GM23248 (cell line): ENCODE measurements around the gene DDRGK1. TPM values are rescaled to one million over a fixed set of nuclear protein-coding genes. Genes with fewer than 3 reads are reported as not detected.
"Not testable (repeated sequence)": the region's sequence is repeated elsewhere in the genome, so short reads cannot be mapped to it uniquely, and the experiment has no call there.

Experiments
- DNase-seq: peaks from one replicate; pipeline ENCODE4 v3.0.0-alpha.2; 2015
- H2AFZ ChIP-seq: fragments of 200-600 bp; sonication (generic); 2 replicates; pipeline ENCODE4 v1.6.1; 2016; ENCODE audit warnings: antibody characterized with exemption
- H3F3A ChIP-seq: fragments of 200-600 bp; sonication (generic); 2 replicates; pipeline ENCODE4 v1.6.1; 2016; ENCODE audit warnings: mild to moderate bottlenecking, antibody characterized with exemption, mixed run types; ENCODE audit not compliant: insufficient read depth
- H3K27ac ChIP-seq: fragments of 200-600 bp; sonication (generic); 2 replicates; pipeline ENCODE4 v1.5.1; 2016; ENCODE audit warnings: mild to moderate bottlenecking
- H3K27me3 ChIP-seq: fragments of 200-600 bp; sonication (generic); replicated peaks from 2 replicates; pipeline ENCODE4 v1.6.1; 2016; ENCODE audit warnings: mild to moderate bottlenecking; ENCODE audit not compliant: insufficient read depth
- H3K36me3 ChIP-seq: fragments of 200-600 bp; sonication (generic); 2 replicates; pipeline ENCODE4 v1.6.1; 2016; ENCODE audit warnings: low read depth, mild to moderate bottlenecking
- H3K4me1 ChIP-seq: fragments of 200-600 bp; sonication (generic); 2 replicates; pipeline ENCODE4 v1.6.1; 2016; ENCODE audit warnings: mild to moderate bottlenecking; ENCODE audit not compliant: insufficient read depth
- H3K4me2 ChIP-seq: fragments of 200-600 bp; sonication (generic); one replicate; pipeline ENCODE4 v1.6.1; 2016; ENCODE audit warnings: mild to moderate bottlenecking; ENCODE audit not compliant: unreplicated experiment
- H3K4me3 ChIP-seq: fragments of 200-600 bp; sonication (generic); 2 replicates; pipeline ENCODE4 v1.5.1; 2016; ENCODE audit warnings: mild to moderate bottlenecking
- H3K79me2 ChIP-seq: fragments of 200-600 bp; sonication (generic); 2 replicates; pipeline ENCODE4 v1.6.1; 2016; ENCODE audit warnings: mild to moderate bottlenecking; ENCODE audit not compliant: insufficient read depth
- H3K9ac ChIP-seq: fragments of 200-600 bp; sonication (generic); 2 replicates; pipeline ENCODE4 v1.6.1; 2016; ENCODE audit warnings: mild to moderate bottlenecking
- H3K9me2 ChIP-seq: fragments of 200-600 bp; sonication (generic); 2 replicates; pipeline ENCODE4 v1.6.1; 2016; ENCODE audit warnings: mixed run types, mild to moderate bottlenecking, moderate library complexity; ENCODE audit not compliant: insufficient read depth
- H3K9me3 ChIP-seq: fragments of 200-600 bp; sonication (generic); one replicate; pipeline ENCODE4 v1.6.1; 2017; ENCODE audit warnings: low read depth
- H4K20me1 ChIP-seq: fragments of 200-600 bp; sonication (generic); 2 replicates; pipeline ENCODE4 v1.6.0; 2016; ENCODE audit not compliant: insufficient read depth
- EZH2 ChIP-seq: fragments of 200-600 bp; sonication (generic); IDR thresholded peaks from 2 replicates; pipeline ENCODE4 v1.6.1; 2018; ENCODE audit warnings: antibody characterized with exemption, mild to moderate bottlenecking; ENCODE audit not compliant: insufficient read depth, poor library complexity, severe bottlenecking
- EZH2phosphoT487 ChIP-seq: fragments of 200-600 bp; sonication (generic); IDR thresholded peaks from 2 replicates; pipeline ENCODE4 v1.6.1; 2018; ENCODE audit warnings: antibody characterized with exemption, moderate library complexity, mild to moderate bottlenecking, low read depth; ENCODE audit not compliant: insufficient read depth
- WGBS, 2 experiments: methylation state at CpG; one replicate each; pipeline ENCODE4 v1.1.6; 2015 to 2017; ENCODE audit warnings: low lambda C conversion rate in 2 of 2, low coverage in 1 of 2; ENCODE audit errors: missing lambda C conversion rate in 2 of 2; 5-methylcytosine and 5-hydroxymethylcytosine counted together
- in situ Hi-C: fragments of 300-500 bp; cut with MboI; formaldehyde crosslinking; loops from 2 replicates; pipeline ENCODE4 v1.15.0; 2020
- polyA plus RNA-seq: library from polyadenylated mRNA; unstranded; fragments of >200 nt; fragmentation: Nextera tagmentation; extraction: Ambion mirVana; gene quantifications from 2 replicates; pipeline ENCODE4 v1.2.1, GENCODE V29; 2016
- total RNA-seq: library from RNA; depleted of rRNA; stranded (reverse); fragments of >200 nt; shearing (Covaris generic); gene quantifications from 2 replicates; pipeline ENCODE4 v1.2.3, GENCODE V29; 2014

The DDRGK1 gene
- total and polyA plus RNA-seq, 2 experiments from 2014 or later: 50.8 to 55.9 TPM

DNA sequence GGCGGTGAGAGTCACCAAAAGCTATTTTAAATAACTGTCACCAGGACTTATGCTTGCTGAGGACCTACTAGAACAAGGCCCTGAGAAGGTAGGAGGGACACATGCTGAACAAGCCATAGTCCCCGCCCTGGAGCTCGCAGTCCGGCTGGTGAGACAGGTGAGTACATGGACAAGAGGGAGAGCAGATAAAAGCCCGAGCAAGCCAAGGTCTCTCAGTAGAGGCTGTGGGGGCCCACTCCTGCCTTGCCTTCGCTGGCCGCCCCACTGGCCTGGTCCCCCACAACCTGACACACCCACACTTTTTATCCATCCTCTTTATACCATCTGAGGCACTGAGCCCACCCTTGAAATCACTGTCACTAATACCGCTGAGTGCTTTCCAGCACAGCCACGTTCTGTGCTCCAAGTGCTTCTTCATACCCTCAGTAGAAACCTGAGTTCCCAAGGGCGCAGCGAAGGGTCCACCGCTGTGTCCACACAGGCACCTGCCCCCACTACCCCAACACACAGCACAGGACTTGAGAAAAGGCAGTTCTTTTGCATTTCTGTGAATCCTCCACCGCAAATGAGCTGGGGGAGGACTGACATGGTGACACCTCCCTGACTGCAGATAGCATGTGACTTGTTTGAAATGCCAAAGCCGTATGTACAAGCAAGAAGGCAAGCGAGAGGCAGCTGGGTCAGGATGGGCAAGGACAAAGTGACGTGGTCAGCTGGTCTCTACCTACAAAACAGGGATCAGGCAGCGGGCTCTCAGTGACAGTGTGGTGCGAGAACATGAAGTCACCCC lies 12.1 kb downstream of the DDRGK1 start:
- Histone ChIP-seq H3K4me1 (no peaks in the 10 kb centered on the region), H3K4me2 (no peak overlapping the region), H2AFZ (no peak overlapping the region), H3K27me3 (no peaks in the 10 kb centered on the region), H3K9me3 (no peaks in the 10 kb centered on the region), H3F3A (no peaks in the 10 kb centered on the region), H3K27ac (no peak overlapping the region), H3K36me3 (peaks cover 7% of the 10 kb centered on the region; the same call in 1 of the 2 replicates), H3K9me2 (no peaks in the 10 kb centered on the region), H4K20me1 (no peaks in the 10 kb centered on the region), H3K9ac (no peak overlapping the region), H3K79me2 (no peaks in the 10 kb centered on the region), H3K4me3 (no peak overlapping the region)
- TF ChIP-seq EZH2 (no peak), EZH2phosphoT487 (no peak)
- whole genome bisulfite sequencing, 2 experiments: 93 to 95% methylated on average over 18 of the region's 18 CpGs
- in situ Hi-C loops: no loop called here
- no peak for DNase-seq

DNA sequence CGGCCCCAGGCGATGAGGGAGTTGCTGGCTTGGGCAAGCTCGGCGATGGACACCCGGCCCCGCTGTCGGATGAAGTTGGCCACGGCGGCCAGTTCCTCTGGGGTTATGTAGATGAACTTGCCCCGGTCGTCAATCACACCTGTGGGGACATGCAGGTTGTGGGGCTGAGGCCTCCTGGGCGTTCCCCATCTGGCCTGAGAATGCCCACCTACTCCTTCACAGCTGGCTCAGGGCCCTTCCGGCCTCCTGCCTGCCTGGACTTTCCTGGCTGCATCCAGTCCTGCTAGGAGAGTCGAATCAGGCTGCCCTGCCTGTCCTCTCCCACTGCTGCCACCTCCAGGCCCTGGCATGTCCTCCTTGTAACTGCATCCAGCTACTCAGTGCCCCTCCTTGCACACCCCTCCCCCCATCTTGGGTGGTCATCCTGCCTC lies 13.8 kb downstream of the DDRGK1 start:
- no peaks in the 10 kb centered on the region for H3F3A ChIP-seq
- no peak overlapping the region for H3K4me2 ChIP-seq
- H3K4me3 ChIP-seq: no peak overlapping the region
- H3K9me2 ChIP-seq: no peaks in the 10 kb centered on the region
- no peaks in the 10 kb centered on the region for H3K79me2 ChIP-seq
- no peaks in the 10 kb centered on the region for H3K4me1 ChIP-seq
- in situ Hi-C loops: no loop called here
- H3K27ac ChIP-seq: no peak overlapping the region
- no peaks in the 10 kb centered on the region for H3K27me3 ChIP-seq
- H3K36me3 ChIP-seq: peaks cover 3% of the 10 kb centered on the region; the same call in 1 of the 2 replicates
- no peaks in the 10 kb centered on the region for H3K9me3 ChIP-seq
- H3K9ac ChIP-seq: no peak overlapping the region
- WGBS, 2 experiments: 84 to 90% methylated on average over 12 to 13 of the region's 14 CpGs
- no peaks in the 10 kb centered on the region for H4K20me1 ChIP-seq
- no peak overlapping the region for H2AFZ ChIP-seq
- no peak for TF ChIP-seq EZH2phosphoT487
- no peak for DNase-seq

DNA sequence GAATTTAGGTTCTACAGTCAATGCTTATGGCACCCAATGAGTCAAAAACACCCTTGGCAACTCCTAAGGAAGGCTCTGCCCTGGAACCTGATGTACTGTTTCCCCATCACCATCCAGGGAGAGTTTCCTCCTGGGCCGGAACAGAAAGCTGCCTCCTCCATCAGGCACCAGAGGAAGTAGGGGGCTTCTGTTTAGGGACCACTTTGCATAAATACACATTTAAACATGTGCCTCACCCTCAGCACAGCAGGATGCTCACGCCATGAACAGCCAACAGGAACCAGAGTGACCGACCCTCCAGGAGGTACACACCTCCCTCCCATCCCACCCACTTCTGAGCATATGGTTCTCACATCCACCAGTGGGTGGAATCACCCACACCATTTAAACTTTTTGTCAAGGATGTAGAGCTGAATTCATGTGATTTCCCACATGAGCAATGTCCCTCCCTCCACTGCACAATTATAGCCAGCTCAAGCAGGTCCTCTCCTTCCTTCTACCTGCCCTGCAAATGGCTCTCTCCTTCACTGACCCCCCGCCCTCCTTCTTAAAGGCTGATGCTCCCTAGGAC lies 14.8 kb downstream of the DDRGK1 start:
- DNase-seq: no peak
- Histone ChIP-seq H3K9me2 (no peaks in the 10 kb centered on the region), H3K4me1 (no peaks in the 10 kb centered on the region), H3K27ac (no peak overlapping the region), H3K79me2 (no peaks in the 10 kb centered on the region), H4K20me1 (no peaks in the 10 kb centered on the region), H3K9ac (no peak overlapping the region), H3K9me3 (no peaks in the 10 kb centered on the region), H3K4me2 (no peak overlapping the region), H3K27me3 (no peaks in the 10 kb centered on the region), H3K4me3 (no peak overlapping the region), H3F3A (no peaks in the 10 kb centered on the region), H2AFZ (no peak overlapping the region), H3K36me3 (peaks cover 3% of the 10 kb centered on the region; the same call in 1 of the 2 replicates)
- in situ Hi-C loops: no loop called here
- TF ChIP-seq EZH2 (no peak), EZH2phosphoT487 (no peak)
- WGBS, 2 experiments: 86 to 92% methylated on average over 4 of the region's 4 CpGs

DNA sequence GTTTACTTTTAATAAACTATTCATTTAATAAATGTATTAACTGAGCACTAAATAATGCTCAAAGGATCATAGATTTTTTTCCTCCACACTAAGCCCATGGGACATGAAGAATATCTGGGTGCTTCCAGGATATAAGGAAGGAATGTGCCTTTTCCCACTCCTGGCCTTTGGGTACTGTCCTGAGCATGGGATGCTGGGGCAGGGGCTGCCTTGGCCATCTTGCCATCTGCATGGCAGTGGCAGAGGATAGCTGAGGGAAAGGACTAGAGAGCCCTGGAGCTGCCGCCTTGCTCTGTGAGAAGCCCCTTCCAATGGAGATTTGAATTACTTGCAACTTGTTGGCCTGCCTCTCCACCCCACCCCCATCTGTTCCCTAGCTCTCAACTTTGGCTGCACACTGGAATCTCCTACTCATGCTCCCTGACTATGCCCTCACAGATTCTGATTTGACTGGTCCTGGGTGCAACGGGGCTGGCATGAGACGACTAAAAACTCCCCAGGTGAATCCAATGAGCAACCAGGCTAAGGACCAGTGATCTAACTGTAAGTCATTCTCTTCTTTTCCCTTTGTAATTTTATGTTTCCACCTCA lies 15.6 kb downstream of the DDRGK1 start:
- in situ Hi-C loops: no loop called here
- H4K20me1 ChIP-seq: no peaks in the 10 kb centered on the region

DNA sequence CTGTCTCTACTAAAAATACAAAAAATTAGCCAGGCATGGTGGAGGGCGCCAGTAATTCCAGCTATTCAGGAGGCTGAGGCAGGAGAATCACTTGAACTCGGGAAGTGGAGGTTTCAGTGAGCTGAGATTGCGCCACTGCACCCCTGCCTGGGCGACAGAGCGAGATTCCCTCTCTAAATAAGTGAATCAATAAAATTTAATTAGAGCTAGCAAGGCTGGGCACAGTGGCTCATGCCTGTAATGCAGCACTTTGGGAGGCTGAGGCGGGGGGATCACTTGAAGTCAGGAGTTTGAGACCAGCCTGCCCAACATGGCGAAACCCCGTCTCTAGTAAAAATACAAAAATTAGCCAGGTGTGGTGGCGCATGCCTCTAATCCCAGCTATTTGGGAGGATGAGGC lies 16.6 kb downstream of the DDRGK1 start:
- 96 to 98% methylated on average over 9 of the region's 9 CpGs for WGBS, 2 experiments

More for the DNA sequence above, 15.6 kb downstream of the DDRGK1 start:
- no peak for DNase-seq
- no peak overlapping the region for H3K4me2 ChIP-seq
- no peak overlapping the region for H3K4me3 ChIP-seq
- no peak overlapping the region for H3K27ac ChIP-seq
- TF ChIP-seq EZH2phosphoT487 (no peak), EZH2 (no peak)
- H3K9me2 ChIP-seq: no peaks in the 10 kb centered on the region
- no peak overlapping the region for H2AFZ ChIP-seq
- H3K9ac ChIP-seq: no peak overlapping the region
- no peaks in the 10 kb centered on the region for H3K79me2 ChIP-seq
- no peaks in the 10 kb centered on the region for H3K4me1 ChIP-seq
- 77 to 81% methylated on average over 3 of the region's 3 CpGs for WGBS, 2 experiments
- H3F3A ChIP-seq: 0 out of 2 replicates have a peak, but pooled peaks cover 2% of the 10 kb centered on the region
- no peaks in the 10 kb centered on the region for H3K9me3 ChIP-seq
- H3K36me3 ChIP-seq: peaks cover 3% of the 10 kb centered on the region; the same call in 1 of the 2 replicates
- no peaks in the 10 kb centered on the region for H3K27me3 ChIP-seq

More for the DNA sequence above, 16.6 kb downstream of the DDRGK1 start:
- H3K4me2 ChIP-seq, H3K27me3 ChIP-seq, H2AFZ ChIP-seq, in situ Hi-C loops, H3K9ac ChIP-seq, H3K9me3 ChIP-seq, H4K20me1 ChIP-seq, DNase-seq, H3K4me3 ChIP-seq, H3F3A ChIP-seq, H3K27ac ChIP-seq, H3K36me3 ChIP-seq, H3K4me1 ChIP-seq, H3K9me2 ChIP-seq, H3K79me2 ChIP-seq: not testable (repeated sequence)
